Tibial nerve (tissue), 4 donors: Measurements from ENCODE around the gene PLXDC2.

Source experiments
- CTCF ChIP-seq, 5 experiments: fragments of 200-600 bp in 3 of 5; fragments of 450-650 bp in 2 of 5; sonication (generic) in 3 of 5; IDR thresholded peaks; one replicate each; pipeline ENCODE4 v1.5.1; 2016 to 2019; ENCODE audit warnings: antibody characterized with exemption in 5 of 5, mild to moderate bottlenecking in 3 of 5, moderate library complexity in 2 of 5
- EP300 ChIP-seq, 2 donors: sonication (generic); formaldehyde crosslinking; IDR thresholded peaks; one replicate each; pipeline ENCODE4 v1.6.1; 2017; ENCODE audit warnings: antibody characterized with exemption in 2 of 2, mild to moderate bottlenecking in 1 of 2
- POLR2A ChIP-seq, 2 donors: fragments of 450-650 bp; IDR thresholded peaks; one replicate each; pipeline ENCODE4 v1.6.1; 2017; ENCODE audit warnings: antibody characterized with exemption in 2 of 2, mild to moderate bottlenecking in 2 of 2, moderate library complexity in 2 of 2

- TF ChIP-seq CTCF (IDR thresholded peaks at IDR 0.05) (no peak), POLR2A (IDR thresholded peaks at IDR 0.05) (no peak), EP300 (IDR thresholded peaks at IDR 0.05) (no peak)
Observed at GRCh38 chr10:20075713-20076112, 259.5 kb downstream of the PLXDC2 start.
